KOPT-K1 (cell line): ENCODE data around the gene PDZRN3.

Source experiments
- H3K27ac ChIP-seq: fragments of 200-600 bp; sonication (generic); 2 replicates; pipeline ENCODE4 v1.5.1; 2016; ENCODE audit warnings: antibody characterized with exemption, mild to moderate bottlenecking, low read depth, low read length; ENCODE audit not compliant: poor library complexity, severe bottlenecking
- H3K36me3 ChIP-seq: fragments of 200-600 bp; sonication (generic); 2 replicates; pipeline ENCODE4 v1.5.1; 2017; ENCODE audit warnings: antibody characterized with exemption, mild to moderate bottlenecking, low read length, moderate library complexity; ENCODE audit not compliant: insufficient read depth
- H3K9me3 ChIP-seq: fragments of 200-600 bp; sonication (generic); 2 replicates; pipeline ENCODE4 v1.5.1; 2017; ENCODE audit warnings: antibody characterized with exemption, low read length, mild to moderate bottlenecking; ENCODE audit not compliant: insufficient read depth, poor library complexity, severe bottlenecking

PDZRN3 gene

GRCh38 chr3:73652896-73653295, 28.2 kb upstream of the PDZRN3 start:
- Histone ChIP-seq H3K9me3 (no peaks in the 10 kb centered on the region), H3K27ac (no peak overlapping the region), H3K36me3 (no peaks in the 10 kb centered on the region)

GRCh38 chr3:73637042-73637441, 12.3 kb upstream of the PDZRN3 start:
- no peaks in the 10 kb centered on the region for H3K9me3 ChIP-seq
- H3K27ac ChIP-seq, result no peak overlapping the region
- H3K36me3 ChIP-seq, result no peaks in the 10 kb centered on the region

GRCh38 chr3:73635254-73635653, 10.5 kb upstream of the PDZRN3 start:
- Histone ChIP-seq H3K9me3 (no peaks in the 10 kb centered on the region), H3K36me3 (no peaks in the 10 kb centered on the region), H3K27ac (no peak overlapping the region)

GRCh38 chr3:73633916-73634344, 9.2 kb upstream of the PDZRN3 start:
- H3K27ac ChIP-seq, result no peak overlapping the region
- no peaks in the 10 kb centered on the region for H3K36me3 ChIP-seq
- H3K9me3 ChIP-seq, result no peaks in the 10 kb centered on the region

DNA sequence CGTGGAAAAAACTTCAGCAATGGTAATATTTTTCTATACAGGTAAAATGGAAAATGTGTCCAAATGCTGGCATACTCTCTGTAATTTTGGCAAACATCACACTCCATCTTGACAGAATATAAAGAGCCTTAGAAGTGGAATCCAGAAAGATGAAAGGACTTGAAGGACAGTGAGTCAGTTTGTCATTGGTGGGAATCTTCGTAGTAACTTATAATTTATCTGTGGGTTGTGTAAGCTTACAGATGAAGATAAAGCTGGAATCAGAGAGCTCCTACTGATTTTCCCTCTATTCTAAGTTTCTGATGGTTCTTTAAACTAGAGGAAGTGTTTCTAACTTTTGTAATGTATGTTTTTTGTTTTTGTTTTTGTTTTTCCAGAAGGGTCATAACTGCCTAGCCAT, 8.7 kb upstream of the PDZRN3 start:
- no peaks in the 10 kb centered on the region for H3K36me3 ChIP-seq
- no peaks in the 10 kb centered on the region for H3K9me3 ChIP-seq
- no peak overlapping the region for H3K27ac ChIP-seq

DNA sequence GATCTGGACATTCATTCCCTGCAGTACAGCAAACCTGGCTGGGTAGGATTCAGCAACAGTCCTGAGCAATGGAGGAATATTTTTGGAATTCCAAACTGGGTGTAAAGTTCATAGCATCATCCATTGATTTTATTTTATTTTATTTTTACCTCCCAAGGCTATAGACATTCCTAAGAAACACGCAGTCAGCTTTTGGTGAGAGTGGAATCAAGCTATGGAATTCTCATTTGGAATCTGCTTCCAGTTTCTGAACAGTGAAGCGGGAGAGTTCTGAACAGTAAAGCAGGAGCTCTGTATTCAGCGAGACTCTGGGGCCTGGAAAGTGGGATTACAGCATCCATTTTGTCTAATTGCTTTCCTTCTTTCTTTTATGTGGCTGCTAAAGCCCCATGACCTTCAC, 1.4 kb upstream of the PDZRN3 start:
- Histone ChIP-seq H3K9me3 (no peaks in the 10 kb centered on the region), H3K27ac (no peak overlapping the region), H3K36me3 (no peaks in the 10 kb centered on the region)

DNA sequence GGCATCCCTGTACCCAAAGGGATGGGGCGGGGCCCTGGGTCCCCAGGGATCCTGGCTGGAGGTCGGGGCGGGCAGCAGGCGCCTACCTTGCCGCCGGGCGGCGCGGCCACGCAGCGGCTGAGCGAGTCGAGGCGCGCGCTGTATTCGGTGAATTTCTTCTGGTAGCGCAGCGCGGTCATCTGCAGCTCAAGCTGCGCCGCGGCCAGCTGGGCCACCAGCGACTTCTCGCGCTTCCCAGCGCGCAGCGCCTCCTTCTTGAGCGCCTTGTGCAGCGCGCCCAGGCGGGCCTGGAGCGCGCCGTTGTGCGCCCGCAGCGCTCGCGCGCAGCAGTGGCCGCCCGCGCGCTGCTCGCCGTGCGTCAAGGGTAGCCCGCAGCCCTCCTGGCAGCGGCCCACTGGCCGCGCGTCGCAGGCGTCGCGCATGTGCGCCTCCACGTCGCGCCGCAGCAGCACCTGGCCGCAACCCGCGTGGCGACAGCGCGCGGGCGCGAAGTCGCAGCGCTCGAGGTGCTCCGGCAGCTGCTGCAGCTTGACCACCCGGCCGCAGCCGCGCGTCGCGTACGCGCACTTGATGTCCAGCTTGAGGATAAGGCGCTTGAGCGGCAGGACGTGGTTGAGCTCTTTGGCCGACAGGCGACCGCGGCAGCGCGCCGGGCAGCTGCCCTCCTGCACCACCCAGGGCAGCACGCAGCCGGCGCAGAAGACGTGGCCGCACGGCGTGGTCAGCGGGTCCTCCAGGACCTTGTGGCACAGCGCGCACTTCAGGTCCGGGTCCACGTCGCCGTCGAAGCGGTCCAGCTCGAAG, 522 bp downstream of the PDZRN3 start:
- Histone ChIP-seq H3K27ac (no peak overlapping the region), H3K9me3 (no peaks in the 10 kb centered on the region), H3K36me3 (no peaks in the 10 kb centered on the region)

DNA sequence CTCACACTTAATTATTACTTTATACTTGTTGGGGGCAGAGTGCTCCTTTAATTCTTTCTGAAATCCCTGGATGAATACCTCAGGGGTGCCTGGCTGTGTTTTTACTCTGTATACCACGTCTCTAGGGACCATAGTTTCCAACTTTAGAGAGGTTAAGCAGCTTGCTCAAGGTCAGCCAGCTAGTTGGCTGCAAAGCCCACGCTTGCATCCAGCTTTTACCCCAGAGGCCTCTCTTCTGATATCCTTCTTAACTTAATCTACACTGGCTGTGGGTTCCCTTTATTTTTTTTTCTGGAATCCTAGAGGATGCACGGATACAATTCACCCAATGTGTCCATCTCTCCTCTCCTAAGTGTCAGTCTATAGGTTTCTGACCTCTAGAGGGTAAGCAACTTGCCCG, 1.4 kb downstream of the PDZRN3 start:
- H3K27ac ChIP-seq, result no peak overlapping the region
- no peaks in the 10 kb centered on the region for H3K9me3 ChIP-seq
- no peaks in the 10 kb centered on the region for H3K36me3 ChIP-seq

DNA sequence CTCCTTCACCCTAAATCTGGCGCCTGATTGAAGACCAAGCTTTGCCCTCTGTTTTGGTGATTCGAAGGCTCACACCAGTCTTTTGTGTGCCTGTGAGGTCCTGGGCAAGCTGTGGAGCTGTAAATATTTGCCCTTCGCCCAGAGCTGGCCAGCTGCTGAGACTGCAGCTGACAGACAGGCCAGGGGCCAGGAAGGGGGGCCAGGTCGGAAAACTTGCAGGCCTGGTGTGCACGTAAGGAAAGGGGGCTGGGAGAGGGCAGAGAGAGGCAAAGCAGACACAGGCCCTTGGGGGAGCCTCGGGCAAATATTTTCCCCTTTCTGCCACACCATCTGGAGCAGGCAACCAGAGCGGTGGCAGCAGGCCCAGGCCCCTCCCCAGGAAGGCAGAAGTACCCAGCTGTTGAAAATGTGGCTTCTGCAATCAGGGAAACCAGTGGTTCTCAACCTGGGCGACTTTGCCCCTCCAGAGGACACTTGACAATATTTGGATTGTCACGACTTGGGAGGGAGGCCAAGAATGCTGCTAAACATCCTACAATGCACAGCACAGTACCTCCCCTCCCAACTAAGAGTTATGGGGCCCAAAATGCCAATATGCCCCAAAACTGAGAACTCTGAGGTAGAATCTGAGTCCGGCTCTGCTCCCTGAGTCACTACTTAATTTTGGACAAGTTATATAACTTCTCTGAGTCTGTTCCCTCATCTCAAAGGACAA, 2.5 kb downstream of the PDZRN3 start:
- Histone ChIP-seq H3K36me3 (no peaks in the 10 kb centered on the region), H3K9me3 (no peaks in the 10 kb centered on the region), H3K27ac (no peak overlapping the region)

DNA sequence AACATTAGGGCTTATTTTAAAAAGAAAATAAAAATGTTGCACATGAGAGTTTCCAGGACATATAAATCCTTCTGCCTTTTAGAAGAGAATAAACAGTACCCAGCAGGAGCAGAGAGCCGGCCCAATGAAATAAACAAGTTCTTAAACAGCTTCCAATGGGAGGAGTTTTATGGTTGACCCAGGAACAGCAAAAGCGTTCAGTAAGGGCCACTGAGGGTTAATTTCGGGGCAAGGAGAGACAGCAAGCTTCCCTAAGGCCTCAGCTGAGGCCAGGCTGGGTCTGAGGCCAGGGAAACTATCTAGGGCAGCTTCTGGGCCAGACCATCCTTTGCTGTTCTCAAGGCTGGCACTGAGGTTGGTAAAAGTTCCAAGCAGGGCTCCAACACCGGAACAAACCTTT, 3.4 kb downstream of the PDZRN3 start:
- no peak overlapping the region for H3K27ac ChIP-seq
- no peaks in the 10 kb centered on the region for H3K36me3 ChIP-seq
- H3K9me3 ChIP-seq, result no peaks in the 10 kb centered on the region

- no peak overlapping the region for H3K27ac ChIP-seq
- no peaks in the 10 kb centered on the region for H3K36me3 ChIP-seq
- no peaks in the 10 kb centered on the region for H3K9me3 ChIP-seq
These were observed 6.3 kb downstream of the PDZRN3 start for GRCh38 chr3:73618461-73618860.

GRCh38 chr3:73616056-73616455, 8.7 kb downstream of the PDZRN3 start:
- H3K36me3 ChIP-seq, result no peaks in the 10 kb centered on the region

DNA sequence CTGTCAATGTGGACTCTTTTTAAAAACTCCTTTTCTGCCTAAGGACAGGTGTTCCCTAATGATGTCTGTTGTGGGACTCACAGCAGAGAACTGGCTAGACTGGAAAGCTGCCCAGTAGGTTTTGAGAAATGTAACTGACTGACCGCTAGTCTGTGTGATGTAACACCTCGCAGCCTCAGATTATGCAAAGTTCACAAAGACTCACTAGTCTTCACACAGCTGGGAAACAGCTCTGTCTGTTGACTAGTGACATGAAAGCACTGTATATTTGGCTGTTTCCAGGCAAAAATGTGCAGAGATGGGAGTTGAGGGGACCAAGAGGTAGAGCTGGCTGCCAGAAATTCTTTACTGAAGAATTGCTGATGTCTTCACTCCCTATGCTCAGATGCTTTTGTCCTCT, 10.3 kb downstream of the PDZRN3 start:
- H3K9me3 ChIP-seq, result no peaks in the 10 kb centered on the region
- H3K27ac ChIP-seq, result no peak overlapping the region
- H3K36me3 ChIP-seq, result no peaks in the 10 kb centered on the region

More at GRCh38 chr3:73616056-73616455, 8.7 kb downstream of the PDZRN3 start:
- Histone ChIP-seq H3K27ac (no peak overlapping the region), H3K9me3 (no peaks in the 10 kb centered on the region)

GRCh38 chr3:73611176-73611575, 13.6 kb downstream of the PDZRN3 start:
- Histone ChIP-seq H3K27ac (no peak overlapping the region), H3K36me3 (no peaks in the 10 kb centered on the region), H3K9me3 (no peaks in the 10 kb centered on the region)

DNA sequence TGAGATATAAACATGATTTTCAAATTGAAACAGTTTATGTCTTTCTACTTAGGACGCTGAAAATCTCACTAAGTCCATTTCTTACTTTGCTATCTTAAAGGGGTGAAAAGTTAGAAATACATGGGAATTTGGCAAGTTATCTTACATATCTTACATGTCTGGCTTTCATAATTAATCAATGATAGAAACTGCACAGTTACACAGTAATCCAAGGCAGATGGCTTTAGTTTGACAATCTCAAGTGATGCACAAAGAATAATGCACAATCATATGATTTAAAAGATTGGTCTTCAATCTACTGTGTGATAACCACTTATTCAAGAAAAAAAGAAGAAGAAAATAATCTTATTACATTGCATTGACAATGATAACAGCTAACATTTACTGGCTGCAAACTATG, 14.2 kb downstream of the PDZRN3 start:
- Histone ChIP-seq H3K9me3 (no peaks in the 10 kb centered on the region), H3K36me3 (no peaks in the 10 kb centered on the region), H3K27ac (no peak overlapping the region)

GRCh38 chr3:73609655-73610054, 15.1 kb downstream of the PDZRN3 start:
- H3K36me3 ChIP-seq, result no peaks in the 10 kb centered on the region
- H3K27ac ChIP-seq, result no peak overlapping the region
- H3K9me3 ChIP-seq, result no peaks in the 10 kb centered on the region
